HL-60 (cell line): ENCODE results near the gene NOS1.

Experiments
- DNase-seq, 2 experiments: peaks; one replicate each; pipeline ENCODE4 v3.0.0-alpha.2; 2010 to 2020; ENCODE audit warnings: low read depth in 1 of 2, low spot score in 1 of 2
- H3K27ac ChIP-seq: fragments of 250-450 bp; sonication (Bioruptor Pico); replicated peaks from 2 replicates; pipeline ENCODE4 v1.5.1; 2020; ENCODE audit warnings: mild to moderate bottlenecking, moderate library complexity
- H3K27me3 ChIP-seq: fragments of 250-450 bp; sonication (Bioruptor Pico); 2 replicates; pipeline ENCODE4 v1.5.1; 2021; ENCODE audit warnings: mild to moderate bottlenecking, moderate library complexity; ENCODE audit not compliant: insufficient read depth, poor library complexity, severe bottlenecking
- H3K4me3 ChIP-seq: replicated peaks from 2 replicates; pipeline ENCODE4 v1.5.1; 2011; ENCODE audit warnings: mild to moderate bottlenecking, control low read depth, low read length; ENCODE audit not compliant: insufficient read depth
- CTCF ChIP-seq: IDR thresholded peaks from one replicate; pipeline ENCODE4 v1.5.1; 2011; ENCODE audit warnings: low read length, control low read depth, inconsistent platforms; ENCODE audit not compliant: insufficient read depth
- GABPA ChIP-seq: IDR thresholded peaks from 2 replicates; pipeline ENCODE4 v1.6.1; 2012; ENCODE audit warnings: low read depth
- POLR2AphosphoS5 ChIP-seq: IDR thresholded peaks from 2 replicates; pipeline ENCODE4 v1.6.1; 2012; ENCODE audit warnings: low read depth
- REST ChIP-seq: IDR thresholded peaks from 2 replicates; pipeline ENCODE4 v1.6.1; 2012; ENCODE audit warnings: low read depth; ENCODE audit not compliant: insufficient replicate concordance
- SPI1 ChIP-seq: IDR thresholded peaks from 2 replicates; pipeline ENCODE4 v1.6.1; 2012; ENCODE audit warnings: low read depth, mild to moderate bottlenecking, borderline replicate concordance

NOS1 gene

GRCh38 chr12:117213295-117213808 lies 148.1 kb downstream of the NOS1 start:
- TF ChIP-seq POLR2AphosphoS5: no peak
- no peak for TF ChIP-seq REST
- TF ChIP-seq SPI1: 0 out of 2 replicates have a peak, but pooled peaks have one; percentile 5
- TF ChIP-seq GABPA: no peak
- TF ChIP-seq CTCF: no peak
- H3K4me3 ChIP-seq: no peak overlapping the region
- DNase-seq: no peak
- no peaks in the 10 kb centered on the region for H3K27me3 ChIP-seq
- H3K27ac ChIP-seq: no peak overlapping the region

GRCh38 chr12:117212563-117213190 lies 148.7 kb downstream of the NOS1 start:
- H3K27ac ChIP-seq: no peak overlapping the region
- DNase-seq: peak in 1 of 2 experiments; percentile 54

More at GRCh38 chr12:117212563-117213190, 148.7 kb downstream of the NOS1 start:
- H3K27me3 ChIP-seq: peaks cover 3% of the 10 kb centered on the region
- TF ChIP-seq CTCF: peak; percentile 91
- TF ChIP-seq REST: no peak
- TF ChIP-seq SPI1: no peak
- no peak overlapping the region for H3K4me3 ChIP-seq
